MCF 10A (cell line): Measurements from ENCODE around the gene TPRKB. TPM values are rescaled to one million over a fixed set of nuclear protein-coding genes. Genes with fewer than 3 reads are reported as not detected.
"Not testable (repeated sequence)": the region's sequence is repeated elsewhere in the genome, so short reads cannot be mapped to it uniquely, and the experiment has no call there.

Source experiments
- BruUV-seq: library from RNA; stranded (reverse); fragments of 400-500 nt; replicated peaks from 2 replicates; lab custom pipeline; 2021; lab: Mats Ljungman, UMichigan
- CTCF ChIA-PET: fragments of 300-600 bp; sonication (Branson Sonifier 250); formaldehyde crosslinking; extraction: SDS; loops from one replicate; lab custom pipeline; 2021; ENCODE audit warnings: antibody characterized with exemption, inconsistent platforms; lab: Yijun Ruan, JAX
- POLR2A ChIA-PET: fragments of 300-600, 350-650 bp; sonication (Branson Sonifier 250); formaldehyde crosslinking; extraction: SDS; loops from one replicate; lab custom pipeline; 2020; ENCODE audit warnings: antibody characterized with exemption, inconsistent platforms; lab: Yijun Ruan, JAX
- DNase-seq: peaks from one replicate; pipeline ENCODE4 v3.0.0-alpha.2; 2018; ENCODE audit not compliant: unreplicated experiment
- H3K27ac Mint-ChIP-seq: one replicate; pipeline ENCODE4 v1.8.0; 2022; ENCODE audit warnings: mild to moderate bottlenecking, low read depth, mixed read lengths; ENCODE audit not compliant: unreplicated experiment
- H3K27me3 Mint-ChIP-seq: one replicate; pipeline ENCODE4 v1.8.0; 2022; ENCODE audit warnings: mixed read lengths; ENCODE audit not compliant: insufficient read depth, unreplicated experiment
- H3K36me3 Mint-ChIP-seq: one replicate; pipeline ENCODE4 v1.8.0; 2022; ENCODE audit warnings: mild to moderate bottlenecking, moderate library complexity, mixed read lengths; ENCODE audit not compliant: insufficient read depth, unreplicated experiment
- H3K4me1 Mint-ChIP-seq: one replicate; pipeline ENCODE4 v1.8.0; 2022; ENCODE audit warnings: mixed read lengths; ENCODE audit not compliant: insufficient read depth, unreplicated experiment
- H3K4me3 Mint-ChIP-seq: one replicate; pipeline ENCODE4 v1.8.0; 2022; ENCODE audit warnings: mild to moderate bottlenecking, moderate library complexity, mixed read lengths; ENCODE audit not compliant: unreplicated experiment
- H3K9me3 Mint-ChIP-seq: one replicate; pipeline ENCODE4 v1.8.0; 2022; ENCODE audit warnings: mixed read lengths; ENCODE audit not compliant: unreplicated experiment
- intact Hi-C: fragments of 100-400 bp; cut with micrococcal nuclease; formaldehyde crosslinking; loops from 2 replicates; pipeline ENCODE4 v1.14.1; 2022
- total RNA-seq: library from RNA; stranded (reverse); gene quantifications from 2 replicates; pipeline ENCODE4 v1.2.3, GENCODE V29; 2022
- TF ChIP-seq, protein P1 (sequence below): fragments of 200-600 bp; IDR thresholded peaks from one replicate; pipeline ENCODE4 v1.8.0; 2022; ENCODE audit warnings: antibody characterized with exemption, mild to moderate bottlenecking; ENCODE audit not compliant: unreplicated experiment

TPRKB gene
- total RNA-seq, 1 experiment from 2014 or later: 40.4 TPM

DNA sequence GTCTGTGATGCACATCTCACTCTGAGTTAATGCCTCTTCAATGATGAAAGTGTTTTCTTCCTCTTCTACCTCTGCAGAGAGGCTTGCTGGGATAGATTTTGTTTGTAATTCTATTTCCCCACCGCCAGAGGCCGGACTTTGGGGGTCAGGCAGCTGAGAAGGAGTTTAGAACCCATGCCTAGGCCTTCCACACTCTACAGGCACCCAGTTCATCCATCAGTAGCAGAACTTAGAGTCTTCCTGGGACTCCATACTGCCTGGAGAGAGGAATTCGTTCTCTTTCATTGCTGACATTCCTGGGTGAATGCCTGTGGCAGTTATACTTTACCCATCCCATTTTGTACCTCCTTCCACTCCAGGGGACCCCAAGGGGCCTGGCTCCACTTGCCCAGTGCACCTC, 9.1 kb downstream of the TPRKB start:
- H3K9me3 Mint-ChIP-seq: no peaks in the 10 kb centered on the region
- no peaks in the 10 kb centered on the region for H3K27me3 Mint-ChIP-seq
- ChIA-PET POLR2A (no interaction called here), CTCF (no interaction called here)
- intact Hi-C loops: no loop called here
- no peak overlapping the region for H3K4me3 Mint-ChIP-seq
- H3K4me1 Mint-ChIP-seq: no peaks in the 10 kb centered on the region
- H3K27ac Mint-ChIP-seq: no peak overlapping the region
- TF ChIP-seq, protein P1, sequence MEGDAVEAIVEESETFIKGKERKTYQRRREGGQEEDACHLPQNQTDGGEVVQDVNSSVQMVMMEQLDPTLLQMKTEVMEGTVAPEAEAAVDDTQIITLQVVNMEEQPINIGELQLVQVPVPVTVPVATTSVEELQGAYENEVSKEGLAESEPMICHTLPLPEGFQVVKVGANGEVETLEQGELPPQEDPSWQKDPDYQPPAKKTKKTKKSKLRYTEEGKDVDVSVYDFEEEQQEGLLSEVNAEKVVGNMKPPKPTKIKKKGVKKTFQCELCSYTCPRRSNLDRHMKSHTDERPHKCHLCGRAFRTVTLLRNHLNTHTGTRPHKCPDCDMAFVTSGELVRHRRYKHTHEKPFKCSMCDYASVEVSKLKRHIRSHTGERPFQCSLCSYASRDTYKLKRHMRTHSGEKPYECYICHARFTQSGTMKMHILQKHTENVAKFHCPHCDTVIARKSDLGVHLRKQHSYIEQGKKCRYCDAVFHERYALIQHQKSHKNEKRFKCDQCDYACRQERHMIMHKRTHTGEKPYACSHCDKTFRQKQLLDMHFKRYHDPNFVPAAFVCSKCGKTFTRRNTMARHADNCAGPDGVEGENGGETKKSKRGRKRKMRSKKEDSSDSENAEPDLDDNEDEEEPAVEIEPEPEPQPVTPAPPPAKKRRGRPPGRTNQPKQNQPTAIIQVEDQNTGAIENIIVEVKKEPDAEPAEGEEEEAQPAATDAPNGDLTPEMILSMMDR: no peak
- peaks cover 45% of the 10 kb centered on the region for H3K36me3 Mint-ChIP-seq
- no peak for DNase-seq
- BruUV-seq: no TSS peak

DNA sequence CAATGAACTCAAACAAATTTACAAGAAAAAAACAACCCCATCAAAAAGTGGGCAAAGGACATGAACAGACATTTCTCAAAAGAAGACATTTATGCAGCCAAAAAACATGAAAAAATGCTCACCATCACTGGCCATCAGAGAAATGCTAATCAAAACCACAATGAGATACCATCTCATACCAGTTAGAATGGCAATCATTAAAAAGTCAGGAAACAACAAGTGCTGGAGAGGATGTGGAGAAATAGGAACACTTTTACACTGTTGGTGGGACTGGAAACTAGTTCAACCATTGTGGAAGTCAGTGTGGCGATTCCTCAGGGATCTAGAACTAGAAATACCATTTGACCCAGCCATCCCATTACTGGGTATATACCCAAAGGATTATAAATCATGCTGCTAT, 10.5 kb downstream of the TPRKB start:
- POLR2A ChIA-PET, H3K4me3 Mint-ChIP-seq, BruUV-seq: not testable (repeated sequence)

DNA sequence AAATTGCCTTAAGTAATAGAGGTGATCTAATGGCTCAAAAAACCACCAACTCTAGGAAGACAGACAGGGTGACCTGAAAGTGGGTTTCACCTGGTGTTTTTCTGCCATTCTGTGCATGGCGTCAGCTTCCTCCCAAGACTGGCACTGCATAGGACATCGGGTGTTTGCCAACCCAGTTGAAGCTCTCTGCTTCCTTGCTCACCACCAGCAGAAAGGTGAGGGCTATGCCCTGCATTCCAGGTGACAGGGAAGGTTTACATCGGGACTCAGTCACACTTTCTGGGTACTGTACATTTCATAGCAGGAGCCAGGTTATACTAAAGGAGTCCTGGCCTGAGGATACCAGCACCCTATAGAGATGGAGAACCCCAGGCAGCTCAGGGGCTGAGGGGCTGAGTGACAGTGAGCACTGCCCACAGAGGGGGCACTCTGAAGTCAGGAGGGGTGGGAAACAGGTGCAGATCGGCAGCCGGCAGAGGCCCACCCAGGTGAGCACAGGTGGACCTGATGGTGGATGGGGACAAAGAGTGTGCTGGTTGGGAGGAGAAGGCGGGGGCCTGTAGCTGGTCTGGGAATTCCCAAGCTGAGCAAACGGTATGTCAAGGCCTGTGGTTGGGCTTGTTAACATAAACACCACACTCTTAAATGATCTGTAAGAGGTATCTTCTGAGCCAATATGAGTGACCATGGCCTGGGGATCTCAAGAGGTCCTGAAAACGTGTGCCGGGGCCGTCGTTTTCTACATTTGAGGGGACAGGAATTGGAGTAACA, 18.1 kb downstream of the TPRKB start:
- H3K27ac Mint-ChIP-seq: no peak overlapping the region
- intact Hi-C loops: no loop called here
- H3K27me3 Mint-ChIP-seq: peaks cover 1% of the 10 kb centered on the region
- H3K36me3 Mint-ChIP-seq: no peaks in the 10 kb centered on the region
- H3K9me3 Mint-ChIP-seq: no peaks in the 10 kb centered on the region
- ChIA-PET POLR2A (no interaction called here), CTCF (interaction anchor here (0.8 kb wide), 1 partner anchor 26 kb away, joined by 4 read pairs; no protein-coding TSS in a partner anchor)
- TF ChIP-seq, protein P1: no peak
- peaks cover 6% of the 10 kb centered on the region for H3K4me1 Mint-ChIP-seq
- no TSS peak for BruUV-seq
- H3K4me3 Mint-ChIP-seq: no peak overlapping the region
- DNase-seq: no peak

More for the DNA sequence above, 10.5 kb downstream of the TPRKB start:
- H3K27me3 Mint-ChIP-seq, H3K27ac Mint-ChIP-seq, CTCF ChIA-PET, H3K4me1 Mint-ChIP-seq, intact Hi-C loops, H3K9me3 Mint-ChIP-seq, DNase-seq: not testable (repeated sequence)
- peaks cover 31% of the 10 kb centered on the region for H3K36me3 Mint-ChIP-seq

DNA sequence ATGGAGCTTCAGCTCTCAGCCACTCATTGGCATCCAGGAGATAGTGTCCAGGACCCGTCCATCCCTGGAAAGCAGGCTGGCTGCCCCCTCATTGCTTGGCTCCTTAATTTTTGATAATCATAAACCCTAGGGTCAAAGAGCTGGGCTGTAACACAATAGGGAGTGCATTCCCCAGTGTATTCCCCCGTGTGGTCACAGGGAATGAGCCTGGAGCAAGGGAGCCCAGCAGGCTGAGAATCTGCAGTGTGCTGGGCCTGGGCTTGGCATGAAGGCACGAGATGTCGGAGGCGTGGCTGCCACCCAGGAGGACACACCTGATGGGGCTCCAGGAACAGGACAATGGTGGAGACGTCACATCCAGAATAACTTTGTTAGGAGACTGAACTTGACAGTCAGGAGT, 18.7 kb downstream of the TPRKB start:
- H3K36me3 Mint-ChIP-seq: no peaks in the 10 kb centered on the region
- TF ChIP-seq, protein P1: no peak
- CTCF ChIA-PET: no interaction called here
- H3K4me1 Mint-ChIP-seq: peaks cover 6% of the 10 kb centered on the region
- no peak overlapping the region for H3K4me3 Mint-ChIP-seq
- POLR2A ChIA-PET: no interaction called here
- H3K27me3 Mint-ChIP-seq: peaks cover 7% of the 10 kb centered on the region
- H3K27ac Mint-ChIP-seq: no peak overlapping the region
- peaks cover 6% of the 10 kb centered on the region for H3K9me3 Mint-ChIP-seq
- no TSS peak for BruUV-seq
- no peak for DNase-seq
- intact Hi-C loops: no loop called here

DNA sequence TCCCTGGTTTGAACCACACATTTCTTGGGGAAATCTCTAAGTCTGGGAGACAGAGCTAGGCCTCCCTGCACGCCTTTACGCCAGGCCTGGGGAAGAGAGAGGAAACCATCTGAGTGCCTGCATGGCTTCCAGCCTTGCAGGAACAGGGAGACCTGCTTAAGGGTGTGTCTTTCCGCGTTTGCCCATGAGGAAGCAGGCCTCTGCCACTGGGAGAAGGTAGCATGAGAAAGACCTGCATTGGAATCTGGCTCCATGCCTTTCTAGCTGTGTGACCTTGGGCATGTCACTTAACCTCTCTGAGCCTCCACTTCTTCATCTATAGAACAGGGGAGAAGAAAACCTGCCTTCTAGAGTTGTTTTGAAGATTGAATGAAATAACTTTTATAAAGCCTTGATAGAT, 19.4 kb downstream of the TPRKB start:
- peaks cover 11% of the 10 kb centered on the region for H3K27me3 Mint-ChIP-seq
- H3K4me3 Mint-ChIP-seq, POLR2A ChIA-PET, DNase-seq, CTCF ChIA-PET, BruUV-seq, H3K4me1 Mint-ChIP-seq, H3K9me3 Mint-ChIP-seq, intact Hi-C loops, H3K36me3 Mint-ChIP-seq, H3K27ac Mint-ChIP-seq: not testable (repeated sequence)
